AG08395 (cell line): ENCODE measurements around the gene KIAA1614.
A peak's percentile ranks its signal among the peaks of the same experiment; 100 is the strongest.

Experiments used
- DNase-seq: peaks from one replicate; pipeline ENCODE4 v3.0.0; 2012; ENCODE audit warnings: mixed read lengths, low spot score

KIAA1614 gene

GRCh38 chr1:180924939-180925338 lies 12.2 kb downstream of the KIAA1614 start:
- DNase-seq, result no peak

- no peak for DNase-seq
Observed at GRCh38 chr1:180925471-180926051, 12.9 kb downstream of the KIAA1614 start.

DNA sequence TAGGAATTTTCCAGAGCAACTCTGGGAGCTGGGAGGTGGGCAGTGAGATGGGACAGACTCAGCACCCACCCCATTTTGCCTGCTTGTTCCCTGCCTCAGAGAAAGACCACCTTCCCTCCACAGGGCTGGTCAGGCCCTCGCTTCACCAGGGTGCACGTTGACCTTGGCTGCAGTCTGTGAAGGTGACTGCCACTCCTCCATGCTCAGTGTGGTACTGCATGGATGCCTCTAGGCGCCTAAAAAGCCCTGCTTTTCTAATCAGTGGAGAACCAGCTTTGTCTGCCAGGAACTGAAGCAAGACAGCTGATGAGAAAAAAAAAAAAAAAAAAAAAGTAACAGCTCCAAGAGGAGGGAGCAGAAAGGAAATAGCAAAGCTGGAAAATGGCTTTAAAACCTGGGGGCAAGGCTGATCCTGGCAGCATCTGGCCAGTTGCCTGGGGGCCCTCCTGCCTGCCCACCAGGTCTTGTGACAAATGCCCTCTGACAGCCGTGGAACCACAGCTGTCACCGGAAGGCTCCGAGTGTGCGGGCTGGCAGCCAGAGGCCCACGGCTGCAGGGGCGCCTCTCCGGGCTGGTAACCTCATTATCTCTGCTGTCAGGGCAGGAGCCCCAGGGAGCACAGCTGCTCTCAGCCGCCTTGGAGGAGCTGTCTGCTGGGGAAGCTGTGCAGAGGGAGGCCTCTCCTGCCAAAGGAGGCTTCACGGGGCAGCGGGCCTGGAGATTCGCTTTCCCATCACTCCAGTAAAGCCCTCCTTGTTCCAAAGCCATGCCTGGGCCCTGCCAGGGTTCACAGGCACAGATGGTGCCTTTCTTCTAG lies 13.7 kb downstream of the KIAA1614 start:
- peak; percentile 41 for DNase-seq

DNA sequence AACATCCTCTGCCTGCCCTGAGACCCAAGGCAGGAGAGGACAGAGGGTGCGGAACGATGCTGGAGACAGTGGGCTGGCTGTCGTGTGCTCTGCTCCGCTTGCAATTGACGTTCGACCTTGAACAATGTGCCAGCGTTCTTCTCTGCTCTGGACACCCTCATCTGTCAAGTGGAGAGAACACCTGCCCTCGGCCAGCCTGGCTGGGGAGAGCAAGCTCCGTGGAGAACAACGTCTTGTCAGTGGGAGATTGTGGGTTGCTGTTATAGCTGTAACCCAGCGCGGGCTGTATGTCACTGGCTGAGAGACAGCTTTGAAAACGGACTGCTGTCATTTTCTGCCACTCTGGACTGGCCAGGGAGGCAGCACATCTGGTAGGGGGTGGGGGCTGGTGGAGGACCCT lies 14.7 kb downstream of the KIAA1614 start:
- DNase-seq, result no peak

- no peak for DNase-seq
Observed at GRCh38 chr1:180927841-180928240, 15.1 kb downstream of the KIAA1614 start.

- DNase-seq, result no peak
Observed at GRCh38 chr1:180928331-180929230, 15.9 kb downstream of the KIAA1614 start.

DNA sequence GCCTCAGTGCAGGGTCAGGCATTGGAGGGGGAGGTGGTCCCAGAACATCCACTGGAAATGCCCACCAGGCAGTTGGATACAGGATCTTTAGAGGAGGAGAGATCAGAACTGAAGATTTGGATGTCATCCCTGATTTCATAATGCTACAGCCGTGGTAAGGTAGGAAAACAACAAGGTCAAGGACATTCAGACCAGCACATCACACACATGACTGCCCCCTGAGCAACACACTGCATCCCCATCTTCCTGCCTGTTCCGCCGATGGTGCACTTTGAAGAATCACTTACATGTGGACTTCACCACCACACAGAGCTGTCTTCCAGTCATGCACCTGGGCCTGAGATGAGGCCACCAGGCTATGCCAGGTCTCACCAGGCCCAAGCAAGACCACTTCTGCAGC lies 16.7 kb downstream of the KIAA1614 start:
- no peak for DNase-seq

DNA sequence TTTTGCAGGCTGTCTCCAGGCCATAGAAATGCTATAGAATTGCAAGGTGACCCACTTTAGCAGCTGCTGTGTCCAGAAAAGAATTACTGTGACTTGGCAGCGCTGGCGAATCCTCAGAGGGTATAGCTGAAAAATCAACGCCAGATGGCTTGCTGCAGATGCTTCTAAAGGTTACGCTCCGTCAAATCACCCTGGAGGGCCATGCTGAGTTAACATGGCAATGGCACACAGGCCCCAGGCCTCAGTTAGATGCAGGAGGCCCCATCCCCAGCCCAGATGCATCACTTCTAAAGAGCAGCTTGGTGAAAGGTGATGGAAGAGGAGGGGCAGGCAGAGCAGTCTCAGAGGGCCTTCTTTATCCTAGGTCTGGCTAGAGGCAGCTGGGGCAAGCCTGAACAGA lies 18.0 kb downstream of the KIAA1614 start:
- no peak for DNase-seq

DNA sequence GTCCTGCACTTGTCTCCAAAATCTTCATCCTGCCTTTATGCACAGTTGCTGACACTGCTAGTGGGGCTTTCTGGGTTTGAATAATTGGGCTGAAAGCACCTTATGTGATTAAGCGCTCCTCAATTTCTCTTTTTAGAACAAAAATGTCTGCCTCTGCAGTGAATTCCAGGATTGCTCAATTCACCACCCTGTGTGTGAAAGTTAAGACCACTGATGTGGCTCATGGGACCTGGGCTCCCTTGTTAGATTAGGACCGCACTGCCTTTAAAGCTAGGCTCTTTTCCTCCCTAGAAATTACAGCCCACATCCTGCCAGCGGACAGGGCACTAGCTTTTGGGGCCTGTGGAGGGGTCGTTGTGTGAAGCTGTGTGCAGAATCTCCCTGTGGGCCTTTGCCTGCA lies 18.8 kb downstream of the KIAA1614 start:
- DNase-seq, result no peak

DNA sequence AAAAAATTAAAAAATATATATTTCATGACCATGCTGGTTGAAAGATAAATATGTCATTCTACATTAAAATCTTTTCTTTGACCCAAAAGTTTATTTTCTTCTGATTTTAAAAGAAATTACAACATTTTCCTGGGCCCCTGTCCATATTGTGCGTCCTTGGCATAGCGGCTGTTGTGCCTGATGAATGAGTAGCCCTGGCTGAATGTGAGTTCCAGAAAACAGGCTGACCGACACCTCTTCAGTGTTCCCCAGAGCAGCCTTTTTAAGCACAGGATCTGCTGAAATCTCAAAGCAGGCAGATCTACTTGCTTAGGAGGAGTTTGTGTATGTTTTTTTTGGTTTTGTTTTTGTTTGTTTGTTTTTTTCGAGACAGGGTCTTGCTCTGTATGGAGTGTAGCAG lies 19.7 kb downstream of the KIAA1614 start:
- DNase-seq, result no peak

GRCh38 chr1:180933141-180933540 lies 20.4 kb downstream of the KIAA1614 start:
- DNase-seq, result no peak

DNA sequence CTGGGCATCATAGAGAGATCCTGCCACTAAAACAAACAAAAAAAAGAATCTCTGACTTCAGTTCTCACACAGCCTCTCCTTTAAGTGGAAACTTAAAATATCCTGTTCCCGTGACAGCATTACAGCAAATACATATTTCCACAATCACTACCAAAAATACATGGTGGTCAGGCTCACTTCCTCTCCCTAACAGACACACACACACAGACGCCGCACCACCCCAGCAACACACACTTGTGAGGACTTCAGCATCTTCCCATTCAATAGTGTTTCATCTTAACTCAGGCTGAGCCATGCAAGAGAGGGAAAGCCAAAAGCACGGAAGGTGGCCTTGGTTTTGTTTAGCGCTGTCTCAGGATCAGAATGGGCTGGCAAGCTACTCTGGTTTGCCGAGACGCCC lies 21.9 kb downstream of the KIAA1614 start:
- DNase-seq, result no peak

GRCh38 chr1:180935326-180936109 lies 22.8 kb downstream of the KIAA1614 start:
- DNase-seq, result no peak

- DNase-seq, result no peak
Observed at GRCh38 chr1:180936110-180937011, 23.7 kb downstream of the KIAA1614 start.

DNA sequence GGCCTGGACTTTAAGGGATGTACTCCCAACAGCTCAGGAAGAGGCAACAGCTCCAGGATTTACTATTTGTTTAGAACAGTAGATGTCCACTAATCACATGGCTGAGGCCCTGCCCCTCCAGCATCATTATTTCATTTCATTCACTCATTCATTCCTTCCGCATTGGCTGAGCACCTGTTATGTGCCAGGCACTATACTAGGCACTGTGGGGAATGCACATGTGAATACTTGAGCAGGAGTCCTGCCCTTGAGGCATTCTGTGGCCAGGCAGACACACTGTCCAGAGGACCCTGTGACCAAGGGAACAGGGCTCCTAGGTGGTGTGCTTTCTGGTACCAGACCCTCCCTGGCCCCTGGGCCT lies 24.3 kb downstream of the KIAA1614 start:
- no peak for DNase-seq

DNA sequence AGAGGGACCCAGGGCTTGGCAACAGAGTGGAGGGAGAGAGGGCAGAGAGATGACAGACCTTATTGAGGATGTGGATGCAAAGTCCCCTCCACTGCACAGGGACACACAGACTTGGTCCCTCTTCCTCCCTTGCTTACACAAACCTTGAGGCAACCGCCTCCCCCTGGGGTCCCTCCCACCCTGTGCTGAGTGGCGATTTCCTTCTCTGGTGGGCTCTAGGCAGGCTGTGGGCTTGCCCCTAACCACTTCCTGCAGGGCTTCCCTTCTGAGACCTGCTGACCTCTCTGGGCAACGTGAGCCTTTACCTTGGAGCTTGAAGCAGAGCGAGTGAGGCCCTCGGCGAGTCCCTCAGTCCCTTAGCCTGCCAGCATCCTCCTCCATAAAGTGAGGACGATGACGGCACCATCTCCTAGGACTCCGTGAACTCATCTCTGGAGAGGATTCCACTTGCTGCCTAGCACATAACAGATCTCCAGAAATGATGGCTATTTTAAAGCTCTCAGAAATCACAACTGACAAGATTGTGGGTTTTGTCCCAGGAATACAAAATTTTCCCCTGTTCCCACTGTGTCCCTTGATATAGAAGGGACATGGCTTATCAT lies 25.0 kb downstream of the KIAA1614 start:
- no peak for DNase-seq

GRCh38 chr1:180939073-180939710 lies 26.5 kb downstream of the KIAA1614 start:
- no peak for DNase-seq

DNA sequence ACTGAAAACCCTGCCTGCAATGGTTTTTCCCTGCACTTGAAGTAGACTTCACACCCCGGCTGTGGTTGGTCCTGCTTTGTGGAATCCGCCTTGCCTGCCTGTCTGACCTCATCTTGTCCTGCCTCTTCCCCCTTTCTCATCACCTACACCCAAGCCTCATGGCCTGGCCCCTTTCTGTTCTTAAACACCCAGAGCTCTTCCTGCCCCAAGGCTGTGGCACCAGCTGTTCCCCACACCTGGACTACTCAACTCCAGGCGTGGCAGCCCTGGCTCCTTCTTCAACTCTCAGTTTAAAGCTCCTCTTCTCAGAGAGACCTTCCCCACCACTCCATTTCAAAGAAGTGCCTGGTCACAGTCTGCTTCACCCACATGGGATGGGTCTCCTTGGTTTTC lies 27.0 kb downstream of the KIAA1614 start:
- no peak for DNase-seq

GRCh38 chr1:180940445-180940844 lies 27.7 kb downstream of the KIAA1614 start:
- DNase-seq, result no peak
